Measurements from ENCODE around the gene CADM1. TPM values are rescaled to one million over a fixed set of nuclear protein-coding genes. Genes with fewer than 3 reads are reported as not detected.

The CADM1 gene
- total RNA-seq, 2 donors from 2014 or later, result 49.6 to 137 TPM

- TF ChIP-seq POLR2AphosphoS5 (IDR thresholded peaks at IDR 0.05) (no peak), POLR2A (IDR thresholded peaks at IDR 0.05) (no peak)
- TF ChIP-seq, protein P1, sequence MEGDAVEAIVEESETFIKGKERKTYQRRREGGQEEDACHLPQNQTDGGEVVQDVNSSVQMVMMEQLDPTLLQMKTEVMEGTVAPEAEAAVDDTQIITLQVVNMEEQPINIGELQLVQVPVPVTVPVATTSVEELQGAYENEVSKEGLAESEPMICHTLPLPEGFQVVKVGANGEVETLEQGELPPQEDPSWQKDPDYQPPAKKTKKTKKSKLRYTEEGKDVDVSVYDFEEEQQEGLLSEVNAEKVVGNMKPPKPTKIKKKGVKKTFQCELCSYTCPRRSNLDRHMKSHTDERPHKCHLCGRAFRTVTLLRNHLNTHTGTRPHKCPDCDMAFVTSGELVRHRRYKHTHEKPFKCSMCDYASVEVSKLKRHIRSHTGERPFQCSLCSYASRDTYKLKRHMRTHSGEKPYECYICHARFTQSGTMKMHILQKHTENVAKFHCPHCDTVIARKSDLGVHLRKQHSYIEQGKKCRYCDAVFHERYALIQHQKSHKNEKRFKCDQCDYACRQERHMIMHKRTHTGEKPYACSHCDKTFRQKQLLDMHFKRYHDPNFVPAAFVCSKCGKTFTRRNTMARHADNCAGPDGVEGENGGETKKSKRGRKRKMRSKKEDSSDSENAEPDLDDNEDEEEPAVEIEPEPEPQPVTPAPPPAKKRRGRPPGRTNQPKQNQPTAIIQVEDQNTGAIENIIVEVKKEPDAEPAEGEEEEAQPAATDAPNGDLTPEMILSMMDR (IDR thresholded peaks at IDR 0.05), result no peak
- Histone ChIP-seq H3K27me3 (replicated peaks; ENCODE audit: insufficient read depth) (no peaks in the 10 kb centered on the region), H3K36me3 (no peaks in the 10 kb centered on the region), H3K4me1 (replicated peaks) (no peaks in the 10 kb centered on the region), H3K4me3 (no peak overlapping the region), H3K9me3 (no peaks in the 10 kb centered on the region), H3K27ac (no peak overlapping the region)
- DNase-seq (ENCODE audit: low spot score), result no peak
- intact Hi-C loops (cut with DNase I), result no loop called here
- WGBS, result 89% methylated on average over 10 of the region's 10 CpGs
These were observed 224.1 kb downstream of the CADM1 start for GRCh38 chr11:115279813-115280761.

- no peak for DNase-seq (ENCODE audit: low spot score)
- Histone ChIP-seq H3K27me3 (replicated peaks; ENCODE audit: insufficient read depth) (no peaks in the 10 kb centered on the region), H3K36me3 (no peaks in the 10 kb centered on the region), H3K4me3 (no peak overlapping the region), H3K27ac (no peak overlapping the region), H3K4me1 (replicated peaks) (no peaks in the 10 kb centered on the region), H3K9me3 (no peaks in the 10 kb centered on the region)
- no peak for TF ChIP-seq POLR2AphosphoS5 (IDR thresholded peaks at IDR 0.05)
- TF ChIP-seq POLR2A (IDR thresholded peaks at IDR 0.05), result no peak
- TF ChIP-seq, protein P1 (IDR thresholded peaks at IDR 0.05), result no peak
- WGBS, result 93% methylated on average over 8 of the region's 8 CpGs
- intact Hi-C loops (cut with DNase I), result no loop called here
These were observed 227.4 kb downstream of the CADM1 start for GRCh38 chr11:115276799-115277198.

- no peaks in the 10 kb centered on the region for H3K36me3 ChIP-seq
- 81% methylated on average over 4 of the region's 4 CpGs for WGBS
These were observed 228.0 kb downstream of the CADM1 start for GRCh38 chr11:115276191-115276590.

GRCh38 chr11:115275045-115275444 is 229.2 kb downstream of the CADM1 start:
- TF ChIP-seq POLR2A (IDR thresholded peaks at IDR 0.05) (no peak), POLR2AphosphoS5 (IDR thresholded peaks at IDR 0.05) (no peak)
- TF ChIP-seq, protein P1 (IDR thresholded peaks at IDR 0.05), result no peak
- 94% methylated on average over 11 of the region's 11 CpGs for WGBS

More at GRCh38 chr11:115276191-115276590, 228.0 kb downstream of the CADM1 start:
- DNase-seq (ENCODE audit: low spot score), result no peak
- Histone ChIP-seq H3K27ac (no peak overlapping the region), H3K27me3 (replicated peaks; ENCODE audit: insufficient read depth) (no peaks in the 10 kb centered on the region), H3K9me3 (no peaks in the 10 kb centered on the region), H3K4me1 (replicated peaks) (no peaks in the 10 kb centered on the region), H3K4me3 (no peak overlapping the region)
- intact Hi-C loops (cut with DNase I), result no loop called here
- TF ChIP-seq POLR2A (IDR thresholded peaks at IDR 0.05) (no peak), POLR2AphosphoS5 (IDR thresholded peaks at IDR 0.05) (no peak)
- TF ChIP-seq, protein P1 (IDR thresholded peaks at IDR 0.05), result no peak

More at GRCh38 chr11:115275045-115275444, 229.2 kb downstream of the CADM1 start:
- intact Hi-C loops (cut with DNase I), result no loop called here
- H3K4me3 ChIP-seq, result no peak overlapping the region
- no peak overlapping the region for H3K27ac ChIP-seq
- no peak for DNase-seq (ENCODE audit: low spot score)
- no peaks in the 10 kb centered on the region for H3K9me3 ChIP-seq
- H3K4me1 ChIP-seq (replicated peaks), result no peaks in the 10 kb centered on the region
- no peaks in the 10 kb centered on the region for H3K36me3 ChIP-seq
- no peaks in the 10 kb centered on the region for H3K27me3 ChIP-seq (replicated peaks; ENCODE audit: insufficient read depth)

Data from prostate gland (tissue), 2 donors.